Choroid plexus epithelial cell (primary cell): ENCODE data around the gene GABBR1.

Experiments
- DNase-seq: peaks from one replicate; pipeline ENCODE4 v3.0.0-alpha.2; 2010; ENCODE audit warnings: low read depth
- H3K4me3 ChIP-seq: 2 replicates; pipeline ENCODE4 v1.5.1; 2011; ENCODE audit warnings: low read depth, mild to moderate bottlenecking, control low read depth, low read length, moderate library complexity
- TF ChIP-seq, protein P1 (sequence below): conservative IDR thresholded peaks from 2 replicates; pipeline ENCODE4 v1.5.1; 2011; ENCODE audit warnings: low read depth, mild to moderate bottlenecking, control low read depth, inconsistent platforms, low read length, moderate library complexity

Gene GABBR1

GRCh38 chr6:29590218-29590808 is 42.7 kb downstream of the GABBR1 start:
- no peak for DNase-seq
- H3K4me3 ChIP-seq: no peak overlapping the region
- TF ChIP-seq, protein P1, sequence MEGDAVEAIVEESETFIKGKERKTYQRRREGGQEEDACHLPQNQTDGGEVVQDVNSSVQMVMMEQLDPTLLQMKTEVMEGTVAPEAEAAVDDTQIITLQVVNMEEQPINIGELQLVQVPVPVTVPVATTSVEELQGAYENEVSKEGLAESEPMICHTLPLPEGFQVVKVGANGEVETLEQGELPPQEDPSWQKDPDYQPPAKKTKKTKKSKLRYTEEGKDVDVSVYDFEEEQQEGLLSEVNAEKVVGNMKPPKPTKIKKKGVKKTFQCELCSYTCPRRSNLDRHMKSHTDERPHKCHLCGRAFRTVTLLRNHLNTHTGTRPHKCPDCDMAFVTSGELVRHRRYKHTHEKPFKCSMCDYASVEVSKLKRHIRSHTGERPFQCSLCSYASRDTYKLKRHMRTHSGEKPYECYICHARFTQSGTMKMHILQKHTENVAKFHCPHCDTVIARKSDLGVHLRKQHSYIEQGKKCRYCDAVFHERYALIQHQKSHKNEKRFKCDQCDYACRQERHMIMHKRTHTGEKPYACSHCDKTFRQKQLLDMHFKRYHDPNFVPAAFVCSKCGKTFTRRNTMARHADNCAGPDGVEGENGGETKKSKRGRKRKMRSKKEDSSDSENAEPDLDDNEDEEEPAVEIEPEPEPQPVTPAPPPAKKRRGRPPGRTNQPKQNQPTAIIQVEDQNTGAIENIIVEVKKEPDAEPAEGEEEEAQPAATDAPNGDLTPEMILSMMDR: no peak

DNA sequence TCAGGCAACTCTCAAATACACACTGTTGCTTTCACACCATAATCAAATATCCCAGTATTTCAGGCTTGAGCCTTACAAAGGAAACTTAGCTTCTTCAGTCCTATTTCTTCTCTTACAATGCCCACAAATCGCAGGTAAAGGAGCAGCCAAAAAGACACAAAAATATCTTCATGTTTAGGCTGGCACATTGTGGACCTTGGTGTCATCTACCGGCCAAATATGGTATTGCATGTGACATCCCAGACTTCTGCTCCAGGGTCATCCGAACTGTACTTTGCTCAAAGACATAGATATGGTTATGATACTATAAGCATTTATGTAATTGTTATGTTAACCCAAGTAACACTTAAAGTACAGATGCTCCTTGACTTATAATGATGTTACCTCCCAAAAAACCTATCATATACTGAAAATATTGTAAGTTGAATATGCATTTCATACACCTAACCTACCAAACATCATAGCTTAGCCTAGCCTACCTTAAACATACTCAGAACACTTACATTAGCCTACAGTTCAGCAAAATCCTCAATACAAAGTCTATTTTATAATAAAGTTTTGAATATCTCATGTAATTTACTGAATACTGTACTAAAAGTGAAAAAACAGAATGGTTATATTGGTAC is 43.4 kb downstream of the GABBR1 start:
- peak; percentile 72 for DNase-seq
- TF ChIP-seq, protein P1: peak; percentile 94
- no peak overlapping the region for H3K4me3 ChIP-seq

GRCh38 chr6:29584821-29585220 is 48.2 kb downstream of the GABBR1 start, which contains the start of gene OR2H2:
Gene OR2H2 (plus strand): TSS chr6:29585121. CDS start chr6:29587945, 2,824 bp downstream.
- no peak within 1 kb of the TSS for H3K4me3 ChIP-seq
- no peak for DNase-seq
- TF ChIP-seq, protein P1: no peak

DNA sequence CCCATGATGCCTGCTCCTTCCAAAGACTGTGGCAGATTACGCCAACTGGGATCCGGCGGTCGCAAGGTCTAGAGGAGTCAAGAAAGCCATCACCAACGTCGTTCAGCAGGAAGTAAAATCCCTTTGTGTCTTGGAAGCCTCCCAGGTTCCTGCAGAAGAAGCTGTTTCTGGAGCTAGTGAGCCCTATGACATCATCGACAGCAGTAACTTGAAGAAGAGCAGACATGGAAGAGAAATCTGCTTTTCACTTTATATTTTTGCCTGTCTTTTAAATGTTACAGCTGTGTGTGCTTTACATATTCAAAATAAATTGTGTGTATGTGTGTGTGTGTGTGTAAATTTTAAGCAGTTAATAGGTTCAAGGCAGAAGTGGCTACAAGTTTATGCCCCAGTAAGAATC is 55.4 kb downstream of the GABBR1 start:
- DNase-seq: no peak
- TF ChIP-seq, protein P1: no peak
- no peak overlapping the region for H3K4me3 ChIP-seq

DNA sequence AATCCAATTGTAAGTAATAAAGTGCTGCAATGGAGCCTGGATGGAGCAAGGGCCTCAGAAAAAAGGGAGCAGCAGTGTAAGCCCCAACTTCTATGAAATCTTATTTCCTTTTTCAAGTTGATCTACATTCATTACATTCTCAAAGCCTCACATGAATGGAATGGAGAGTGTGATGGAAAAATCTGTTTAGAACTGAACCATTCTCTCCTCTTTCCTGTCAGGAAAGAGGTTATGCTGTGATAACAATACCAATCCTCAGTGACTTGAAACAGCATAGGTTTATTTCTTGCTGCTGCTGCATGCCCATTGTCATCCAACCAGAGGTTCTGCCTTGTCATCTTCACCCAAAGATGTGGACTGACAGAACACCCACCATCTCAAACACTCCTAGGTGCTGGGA is 56.9 kb downstream of the GABBR1 start:
- DNase-seq: no peak
- no peak overlapping the region for H3K4me3 ChIP-seq
- TF ChIP-seq, protein P1: no peak

DNA sequence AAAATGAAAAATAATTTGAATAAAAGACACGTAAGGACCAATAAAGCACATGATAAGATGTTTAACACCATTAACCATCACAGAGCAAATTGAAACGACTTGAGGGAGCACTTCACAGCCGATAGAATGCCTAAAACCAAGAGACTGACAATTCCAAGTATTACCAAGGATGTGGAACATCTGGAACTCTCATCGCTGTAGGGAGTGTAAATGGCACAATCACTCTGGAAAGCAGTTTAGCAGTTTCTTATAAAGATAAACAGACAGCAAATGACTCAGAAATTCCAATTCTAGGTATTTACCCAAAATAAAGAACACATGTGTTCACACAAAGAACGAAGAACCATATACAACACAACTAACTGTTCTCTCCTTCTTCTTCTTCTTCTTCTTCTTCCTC is 65.0 kb downstream of the GABBR1 start:
- DNase-seq: no peak
- no peak overlapping the region for H3K4me3 ChIP-seq
- TF ChIP-seq, protein P1: no peak

- TF ChIP-seq, protein P1: no peak
- no peak for DNase-seq
- H3K4me3 ChIP-seq: no peak overlapping the region
These were observed 65.4 kb downstream of the GABBR1 start for GRCh38 chr6:29567541-29567940.
